HEK293 (cell line): Measurements from ENCODE around the gene PTGFRN.

Source experiments
- CTCF ChIP-seq: fragments of 450-650 bp; formaldehyde crosslinking; IDR thresholded peaks from 2 replicates; pipeline ENCODE4 v1.5.1; 2016; ENCODE audit warnings: missing biosample characterization, missing genetic modification characterization
- HOXA7 ChIP-seq: sonication (generic); formaldehyde crosslinking; IDR thresholded peaks from 2 replicates; pipeline ENCODE4 v1.8.1; 2022; ENCODE audit warnings: missing genetic modification reagents, borderline replicate concordance
- REPIN1 ChIP-seq: fragments of 450-650 bp; formaldehyde crosslinking; IDR thresholded peaks from 2 replicates; pipeline ENCODE4 v1.5.1; 2017; ENCODE audit warnings: missing biosample characterization, missing genetic modification characterization, low read depth
- REST ChIP-seq: fragments of 450-650 bp; formaldehyde crosslinking; IDR thresholded peaks from 2 replicates; pipeline ENCODE4 v1.5.1; 2016; ENCODE audit warnings: missing biosample characterization, missing genetic modification characterization
- SP2 ChIP-seq: fragments of 450-650 bp; formaldehyde crosslinking; IDR thresholded peaks from 2 replicates; pipeline ENCODE4 v1.5.1; 2016; ENCODE audit warnings: missing biosample characterization, missing genetic modification characterization
- SP3 ChIP-seq: fragments of 450-650 bp; formaldehyde crosslinking; IDR thresholded peaks from 2 replicates; pipeline ENCODE4 v1.5.1; 2016; ENCODE audit warnings: missing biosample characterization, missing genetic modification characterization
- ZBTB8A ChIP-seq: fragments of 450-650 bp; formaldehyde crosslinking; IDR thresholded peaks from 2 replicates; pipeline ENCODE4 v1.5.1; 2016; ENCODE audit warnings: missing biosample characterization, missing genetic modification characterization
- ZNF174 ChIP-seq: fragments of 450-650 bp; formaldehyde crosslinking; IDR thresholded peaks from 2 replicates; pipeline ENCODE4 v1.5.0; 2017; ENCODE audit warnings: missing biosample characterization, mild to moderate bottlenecking, missing genetic modification characterization
- ZNF391 ChIP-seq: fragments of 450-650 bp; formaldehyde crosslinking; IDR thresholded peaks from 2 replicates; pipeline ENCODE4 v1.5.1; 2016; ENCODE audit warnings: low read depth, missing biosample characterization, missing genetic modification characterization, borderline replicate concordance
- ZNF600 ChIP-seq: fragments of 450-650 bp; formaldehyde crosslinking; IDR thresholded peaks from 2 replicates; pipeline ENCODE4 v1.5.1; 2016; ENCODE audit warnings: missing biosample characterization, missing genetic modification characterization
- ZNF670 ChIP-seq: fragments of 450-650 bp; formaldehyde crosslinking; IDR thresholded peaks from 2 replicates; pipeline ENCODE4 v1.5.1; 2016; ENCODE audit warnings: missing biosample characterization, missing genetic modification characterization, low read depth
- ZSCAN18 ChIP-seq: fragments of 450-650 bp; formaldehyde crosslinking; IDR thresholded peaks from 2 replicates; pipeline ENCODE4 v1.5.1; 2016; ENCODE audit warnings: missing biosample characterization, missing genetic modification characterization

- no peak for TF ChIP-seq REST (tag by site-specific recombination)
- TF ChIP-seq CTCF (tag by site-specific recombination): no peak
- no peak for TF ChIP-seq ZNF391 (tag by site-specific recombination)
- TF ChIP-seq SP2 (tag by site-specific recombination): no peak
- no peak for TF ChIP-seq HOXA7
- TF ChIP-seq ZNF174 (tag by site-specific recombination): no peak
- no peak for TF ChIP-seq ZNF670 (tag by site-specific recombination)
- no peak for TF ChIP-seq ZBTB8A (tag by site-specific recombination)
- TF ChIP-seq ZSCAN18: no peak
- no peak for TF ChIP-seq REPIN1
- TF ChIP-seq SP3: no peak
- no peak for TF ChIP-seq ZNF600 (tag by site-specific recombination)
These were observed 22.5 kb upstream of the PTGFRN start for GRCh38 chr1:116887212-116887611.
